Stimulated activated CD4-positive, alpha-beta T cell treated with anti-CD3 and anti-CD28 coated beads, Interleukin-1b, Interleukin-23, amount 100 ng/mL, for 4 hours (primary cell): ENCODE results near the gene TSHB.

ENCODE experiments used
- DNase-seq, 2 donors: peaks; one replicate each; pipeline ENCODE4 v3.0.0-alpha.2; 2020; ENCODE audit warnings: low read depth in 2 of 2

TSHB gene

GRCh38 chr1:115059316-115059715, 29.7 kb downstream of the TSHB start:
- DNase-seq, result no peak

GRCh38 chr1:115060501-115060900, 30.9 kb downstream of the TSHB start:
- DNase-seq, result no peak

GRCh38 chr1:115062542-115063004, 32.9 kb downstream of the TSHB start:
- peak; percentile 60 to 79 for DNase-seq

- DNase-seq, result no peak
Measured at GRCh38 chr1:115063228-115063901, 33.7 kb downstream of the TSHB start.

GRCh38 chr1:115064461-115064860, 34.8 kb downstream of the TSHB start:
- no peak for DNase-seq

GRCh38 chr1:115065021-115065420, 35.4 kb downstream of the TSHB start:
- no peak for DNase-seq

- no peak for DNase-seq
Measured at GRCh38 chr1:115067161-115067859, 37.7 kb downstream of the TSHB start.

- DNase-seq, result no peak
Measured at GRCh38 chr1:115068826-115069585, 39.4 kb downstream of the TSHB start.

GRCh38 chr1:115069659-115070308, 40.2 kb downstream of the TSHB start:
- DNase-seq, result no peak

GRCh38 chr1:115071012-115071664, 41.5 kb downstream of the TSHB start:
- no peak for DNase-seq

- DNase-seq, result no peak
Measured at GRCh38 chr1:115073298-115074087, 43.9 kb downstream of the TSHB start.

- no peak for DNase-seq
Measured at GRCh38 chr1:115074839-115075534, 45.4 kb downstream of the TSHB start.

GRCh38 chr1:115076384-115076915, 46.8 kb downstream of the TSHB start:
- DNase-seq, result no peak

GRCh38 chr1:115077286-115077983, 47.8 kb downstream of the TSHB start:
- DNase-seq, result no peak

GRCh38 chr1:115077984-115078330, 48.3 kb downstream of the TSHB start:
- DNase-seq, result no peak

GRCh38 chr1:115078708-115079107, 49.1 kb downstream of the TSHB start:
- DNase-seq, result no peak

GRCh38 chr1:115082949-115083348, 53.3 kb downstream of the TSHB start:
- DNase-seq, result no peak
